Transverse colon (tissue), 4 donors: ENCODE measurements around the gene PHACTR4.

Source experiments
- CTCF ChIP-seq, 5 experiments: fragments of 200-600 bp in 3 of 5; fragments of 450-650 bp in 2 of 5; sonication (generic) in 3 of 5; IDR thresholded peaks; 1 replicate in 2 of 5; 2 replicates in 3 of 5; pipeline ENCODE4 v1.5.1; 2016 to 2017; ENCODE audit warnings: antibody characterized with exemption in 5 of 5, inconsistent platforms in 3 of 5, mild to moderate bottlenecking in 2 of 5, moderate library complexity in 1 of 5
- EP300 ChIP-seq: sonication (generic); formaldehyde crosslinking; IDR thresholded peaks from one replicate; pipeline ENCODE4 v1.6.1; 2017; ENCODE audit warnings: antibody characterized with exemption, low read depth
- POLR2A ChIP-seq: fragments of 450-650 bp; IDR thresholded peaks from one replicate; pipeline ENCODE4 v1.6.1; 2016; ENCODE audit warnings: antibody characterized with exemption, mild to moderate bottlenecking, moderate library complexity
- POLR2AphosphoS5 ChIP-seq, 3 donors: sonication (generic); formaldehyde crosslinking; IDR thresholded peaks; one replicate each; pipeline ENCODE4 v1.6.1; 2016; ENCODE audit warnings: antibody characterized with exemption in 3 of 3

GRCh38 chr1:28537457-28538199 lies 168.1 kb downstream of the PHACTR4 start:
- TF ChIP-seq CTCF (IDR thresholded peaks at IDR 0.05) (no peak), POLR2A (no peak), EP300 (no peak), POLR2AphosphoS5 (IDR thresholded peaks at IDR 0.05) (no peak)
